Amniotic epithelial cell (primary cell): Measurements from ENCODE around the gene SLC4A8.

Source experiments
- DNase-seq: peaks from one replicate; pipeline ENCODE4 v3.0.0-alpha.2; 2010; ENCODE audit warnings: low read depth

SLC4A8 gene

GRCh38 chr12:51480978-51481377 is 56.3 kb downstream of the SLC4A8 start:
- DNase-seq, result no peak

DNA sequence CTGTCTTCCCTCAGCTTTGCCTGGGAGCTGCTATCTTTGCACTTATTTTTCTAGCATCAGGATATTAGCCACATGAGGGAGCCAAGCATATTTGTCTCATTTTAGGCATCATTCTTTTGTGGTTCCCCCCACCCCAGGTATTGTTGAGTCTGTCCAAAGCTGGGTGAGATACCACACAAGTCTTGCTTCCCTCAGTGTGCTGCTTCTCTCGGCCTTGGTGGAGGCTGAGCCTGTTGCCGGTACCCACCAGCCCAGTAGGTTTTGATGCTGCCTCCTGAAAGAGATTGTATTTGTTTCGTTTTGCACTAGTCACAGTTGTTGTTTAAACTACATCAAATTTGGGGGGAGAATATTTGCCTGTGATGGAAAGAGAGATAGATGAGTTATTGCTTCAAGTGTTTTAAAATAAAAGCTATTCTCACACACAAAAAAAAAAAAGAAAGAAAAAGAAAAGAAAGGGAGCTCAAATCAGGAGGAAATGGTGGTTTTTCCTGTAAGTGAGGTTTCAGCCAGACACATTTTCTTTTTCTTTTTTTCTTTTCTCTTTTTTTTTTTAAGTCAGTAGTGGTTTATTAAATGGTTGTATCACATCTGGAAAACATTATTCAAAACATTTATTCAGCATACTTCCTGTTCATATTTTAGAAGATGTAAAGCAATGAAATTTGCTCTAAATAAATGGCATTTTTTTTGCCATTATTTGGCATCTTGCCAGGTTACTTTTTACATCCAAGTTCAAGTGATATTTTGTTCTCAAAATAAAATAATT is 58.5 kb downstream of the SLC4A8 start:
- no peak for DNase-seq

- no peak for DNase-seq
Observed at GRCh38 chr12:51484119-51484518, 59.5 kb downstream of the SLC4A8 start.

GRCh38 chr12:51488281-51488680 is 63.6 kb downstream of the SLC4A8 start:
- peak; percentile 77 for DNase-seq

DNA sequence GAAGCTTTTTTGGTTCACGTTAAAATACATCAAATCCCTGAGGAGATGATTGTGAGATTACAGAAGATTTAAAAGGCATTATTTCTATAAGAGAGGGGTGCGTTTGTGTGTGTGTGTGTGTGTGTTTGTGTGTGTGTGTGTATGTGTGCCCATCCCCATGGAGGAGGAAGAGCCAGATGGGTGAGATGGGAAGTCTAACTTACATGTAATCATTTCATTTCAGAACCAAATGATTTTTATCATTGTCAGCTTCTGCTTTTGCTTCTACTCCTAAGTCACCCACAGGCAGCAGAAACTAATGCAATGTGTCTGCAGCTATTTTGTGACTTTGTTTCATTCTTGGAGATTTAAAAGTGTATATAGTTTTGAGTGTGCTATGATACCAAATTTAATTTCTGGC is 68.7 kb downstream of the SLC4A8 start:
- no peak for DNase-seq

- no peak for DNase-seq
Observed at GRCh38 chr12:51496895-51497294, 72.3 kb downstream of the SLC4A8 start.

DNA sequence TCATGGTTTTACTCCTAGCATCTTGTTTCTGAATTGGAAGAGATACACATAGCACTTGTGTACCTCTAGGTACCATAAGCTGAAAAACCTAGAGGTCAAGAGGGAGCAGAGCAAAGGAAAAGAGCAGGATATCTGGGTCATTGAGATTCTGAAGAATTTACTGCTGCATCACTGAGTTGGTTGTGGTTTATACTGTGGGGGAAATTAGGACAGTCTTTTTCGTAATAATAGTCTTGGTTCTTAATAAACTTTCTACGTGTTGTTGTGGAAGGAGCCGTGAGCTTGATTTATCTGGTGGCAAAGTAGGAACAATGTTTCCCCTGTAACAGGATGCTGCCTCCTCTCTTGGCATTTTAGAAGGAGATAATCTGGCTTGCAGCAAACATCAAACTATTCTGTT is 80.2 kb downstream of the SLC4A8 start:
- DNase-seq, result no peak

- no peak for DNase-seq
Observed at GRCh38 chr12:51505360-51506105, 80.9 kb downstream of the SLC4A8 start.

DNA sequence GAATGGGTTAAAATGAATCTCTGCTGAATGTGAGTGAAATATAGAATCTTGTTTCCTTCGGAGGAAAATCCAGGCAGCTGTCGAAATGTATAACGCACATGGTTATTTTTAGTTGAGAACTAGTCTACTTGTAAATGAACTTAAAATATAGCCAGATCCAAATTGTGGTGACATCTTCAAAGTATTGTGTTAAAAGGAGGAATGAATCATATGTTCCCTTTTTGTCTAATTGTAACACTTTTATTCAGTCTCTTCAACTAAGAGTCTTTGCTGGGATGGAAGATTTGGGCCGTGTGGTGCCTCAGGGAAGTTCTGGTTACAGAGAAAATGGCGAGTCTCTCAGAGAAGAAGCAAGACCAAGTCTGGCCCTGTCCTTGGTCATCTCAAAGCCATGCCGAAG is 82.5 kb downstream of the SLC4A8 start:
- no peak for DNase-seq

DNA sequence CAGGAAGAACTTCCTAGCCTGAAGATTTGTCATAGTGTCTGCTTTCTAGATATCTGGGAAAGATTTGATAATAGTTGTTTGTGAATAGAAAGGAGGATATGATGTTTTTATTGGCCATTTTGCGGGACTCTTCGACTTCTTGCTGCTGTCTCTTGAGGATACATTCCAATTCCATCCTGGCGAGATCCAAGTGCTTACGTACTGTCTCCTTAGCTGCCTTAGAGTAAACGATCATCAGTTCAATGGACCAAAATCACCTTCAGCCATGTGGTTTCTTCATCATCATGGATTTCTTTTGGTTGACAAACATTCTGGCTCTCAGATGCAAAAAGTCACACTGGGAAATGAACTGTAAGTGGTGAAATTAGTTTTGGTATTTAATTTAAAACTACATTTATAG is 83.7 kb downstream of the SLC4A8 start:
- no peak for DNase-seq

DNA sequence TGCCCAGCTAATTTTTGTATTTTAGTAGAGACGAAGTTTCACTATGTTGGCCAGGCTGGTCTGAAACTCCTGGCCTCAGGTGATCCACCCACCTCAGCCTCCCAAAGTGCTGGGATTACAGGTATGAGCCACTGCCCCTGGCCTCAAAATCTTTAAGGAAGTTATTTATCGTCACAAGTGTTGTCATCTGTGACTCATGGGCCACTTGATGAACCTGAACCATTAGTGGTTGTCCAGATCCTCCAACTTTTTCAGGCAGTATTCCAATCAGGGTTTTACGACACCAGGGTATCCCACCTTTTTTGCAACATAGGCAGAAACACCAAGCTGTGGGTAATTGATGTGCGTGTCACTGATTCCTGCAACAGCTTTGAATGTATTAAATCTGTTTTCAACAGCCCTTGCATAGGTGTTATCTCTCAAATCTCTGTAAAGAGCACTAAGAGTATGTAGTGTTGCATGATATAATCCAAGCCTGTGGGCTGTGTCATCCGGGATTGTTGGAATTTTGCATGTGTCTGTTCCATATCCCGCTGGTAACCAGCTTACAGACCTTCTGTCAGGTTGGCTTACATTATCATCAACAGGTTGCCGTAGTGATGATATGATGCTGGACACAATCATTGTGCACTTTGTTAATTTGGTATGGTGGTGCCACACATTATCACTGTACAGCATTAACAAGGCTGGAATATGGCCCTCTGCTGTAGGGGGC is 87.1 kb downstream of the SLC4A8 start:
- DNase-seq, result no peak

DNA sequence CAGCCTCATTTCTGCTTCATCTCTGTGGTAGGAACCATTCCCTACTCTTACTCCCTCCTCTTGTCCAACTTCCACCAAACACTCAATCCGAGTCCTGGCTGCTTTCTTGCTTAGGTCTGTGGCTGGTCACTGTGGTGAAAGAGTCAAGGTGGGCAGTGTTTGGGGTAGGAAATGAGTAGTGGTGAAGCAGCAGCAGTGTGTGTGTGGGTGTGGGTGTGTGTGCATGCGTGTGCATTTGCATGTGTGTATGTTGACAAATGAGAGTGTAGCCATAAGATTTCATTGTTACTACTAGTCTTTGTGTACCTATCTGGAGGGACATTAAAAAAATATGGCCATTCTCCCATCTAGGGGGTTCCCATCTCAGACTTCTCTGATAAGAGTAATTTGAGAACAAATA is 87.8 kb downstream of the SLC4A8 start:
- no peak for DNase-seq

DNA sequence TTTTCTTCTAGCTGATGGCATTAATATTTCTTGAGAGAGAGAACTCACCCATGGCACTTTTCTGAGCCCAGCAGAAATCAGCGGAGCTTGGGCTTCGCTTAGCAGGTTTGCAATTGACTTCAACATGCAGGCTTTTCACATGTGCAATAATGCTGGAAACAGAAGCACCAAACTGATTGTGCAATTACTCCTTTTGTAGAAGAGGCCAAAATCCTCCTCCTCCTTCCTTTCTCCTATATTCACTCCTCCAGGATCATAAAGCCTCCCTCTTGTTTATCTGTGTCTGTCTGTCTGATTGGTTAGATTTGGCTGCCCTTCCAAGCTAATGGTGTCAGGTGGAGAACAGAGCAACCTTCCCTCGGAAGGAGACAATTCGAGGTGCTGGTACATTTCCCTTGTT is 90.4 kb downstream of the SLC4A8 start:
- peak; percentile 63 for DNase-seq

DNA sequence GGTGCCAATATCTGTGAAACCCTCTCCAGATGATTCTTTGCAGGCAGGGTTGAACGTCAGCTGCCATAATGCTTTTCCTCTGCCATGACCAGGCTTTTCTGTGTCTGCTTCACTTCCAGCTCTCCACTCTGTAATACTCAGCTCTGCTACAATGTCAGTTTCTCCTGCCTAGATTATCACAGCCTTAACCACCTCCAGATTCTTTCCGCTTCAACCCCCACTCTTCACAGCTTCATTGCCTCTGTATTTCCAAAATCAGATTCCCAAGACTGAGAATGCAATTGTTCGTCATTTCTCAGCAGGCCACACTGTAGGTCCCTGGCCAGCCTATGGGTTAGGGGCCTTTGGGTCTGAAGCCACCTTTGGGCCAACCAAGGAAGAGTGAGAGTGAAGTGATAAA is 92.7 kb downstream of the SLC4A8 start:
- no peak for DNase-seq

GRCh38 chr12:51517800-51518199 is 93.2 kb downstream of the SLC4A8 start:
- DNase-seq, result no peak

DNA sequence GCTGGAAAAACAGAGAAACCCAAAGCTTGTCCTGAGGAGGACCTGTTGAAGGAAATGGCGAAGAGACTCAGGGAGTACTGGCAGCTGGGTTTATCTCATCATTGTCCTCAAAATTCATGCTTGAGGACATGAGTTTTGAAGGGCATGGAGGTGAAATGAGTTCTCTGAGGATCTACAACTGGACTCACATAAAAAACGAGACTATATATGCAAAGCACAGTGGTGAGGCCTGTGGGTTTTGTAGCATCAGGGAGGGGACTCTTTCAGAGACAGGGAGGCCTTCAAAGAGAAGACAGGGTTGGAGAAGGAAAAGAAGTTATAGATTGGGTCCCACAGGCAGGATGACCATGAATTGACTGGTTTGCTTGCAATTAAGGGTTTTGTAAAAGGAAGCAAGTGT is 95.1 kb downstream of the SLC4A8 start:
- no peak for DNase-seq

DNA sequence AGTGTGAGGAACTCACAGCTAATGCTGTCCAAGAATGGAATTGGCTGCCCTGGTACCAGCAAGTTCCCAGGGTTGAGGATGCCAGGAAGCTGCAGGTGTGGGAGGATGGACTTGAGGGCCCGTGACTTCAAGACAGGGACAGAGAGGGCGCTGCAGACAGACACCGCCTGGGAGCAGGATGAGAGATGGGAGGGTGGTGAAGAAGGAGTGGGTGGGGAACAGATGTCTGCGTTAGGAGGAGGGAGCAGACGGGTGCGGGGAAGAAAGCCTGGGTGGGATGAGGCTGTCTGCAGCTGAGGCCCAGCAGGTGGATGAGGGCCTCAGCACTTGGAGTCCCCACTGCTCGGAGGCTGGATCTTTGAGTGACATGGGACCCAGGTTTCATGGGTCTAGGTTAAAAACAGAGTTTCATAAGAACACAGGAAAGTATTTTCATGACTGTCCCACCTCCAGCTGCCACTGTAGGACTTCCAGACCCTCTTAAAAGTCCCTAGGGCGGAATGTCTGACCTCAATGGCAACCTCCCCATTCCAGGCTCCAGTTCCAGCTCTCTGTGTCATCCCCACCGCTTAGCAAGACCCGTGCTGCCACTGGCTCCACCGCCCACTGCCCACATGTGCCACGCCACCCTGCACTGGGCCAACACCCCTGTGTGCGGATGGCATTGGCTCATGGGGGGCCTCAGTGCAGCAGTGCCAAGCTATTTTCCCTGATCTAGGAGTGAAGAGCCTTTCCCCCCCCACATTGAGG is 96.1 kb downstream of the SLC4A8 start:
- no peak for DNase-seq

DNA sequence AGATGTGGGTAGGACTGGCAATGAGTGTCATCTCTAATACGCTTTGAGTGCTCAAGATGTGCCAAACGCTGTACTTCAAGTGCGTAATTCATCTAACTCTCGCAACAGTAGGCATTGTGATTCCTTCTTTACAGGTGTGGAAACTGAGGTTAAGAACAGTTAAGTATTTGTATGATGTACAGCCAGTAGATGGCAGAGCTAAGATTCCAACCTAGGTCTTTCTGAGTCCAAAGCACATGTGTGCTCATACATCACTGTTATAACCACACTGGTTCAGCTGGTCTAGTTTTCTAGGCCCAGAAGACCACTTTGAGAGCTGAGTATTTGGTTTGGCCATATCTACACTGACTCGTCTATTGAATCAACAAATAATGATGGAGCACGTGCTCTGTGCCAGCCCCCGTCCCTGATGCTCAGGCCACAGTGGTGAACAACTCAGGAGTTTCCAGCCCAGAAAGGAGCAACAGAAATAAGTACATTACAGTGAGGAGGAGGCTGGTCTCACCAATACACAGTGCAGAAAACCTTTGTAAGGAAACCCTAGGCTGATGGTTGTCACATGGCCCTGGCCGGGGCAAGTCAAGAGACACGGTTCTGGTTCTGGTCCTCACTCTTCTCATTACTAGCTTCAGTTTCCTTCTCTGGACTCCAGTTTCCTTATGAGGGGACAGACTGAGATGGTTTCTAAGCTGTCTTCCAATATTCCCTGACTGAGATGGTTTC is 97.1 kb downstream of the SLC4A8 start:
- peak; percentile 21 for DNase-seq

GRCh38 chr12:51522696-51523095 is 98.1 kb downstream of the SLC4A8 start:
- DNase-seq, result no peak

- DNase-seq, result peak; percentile 26
Observed at GRCh38 chr12:51524386-51524901, 99.8 kb downstream of the SLC4A8 start.

DNA sequence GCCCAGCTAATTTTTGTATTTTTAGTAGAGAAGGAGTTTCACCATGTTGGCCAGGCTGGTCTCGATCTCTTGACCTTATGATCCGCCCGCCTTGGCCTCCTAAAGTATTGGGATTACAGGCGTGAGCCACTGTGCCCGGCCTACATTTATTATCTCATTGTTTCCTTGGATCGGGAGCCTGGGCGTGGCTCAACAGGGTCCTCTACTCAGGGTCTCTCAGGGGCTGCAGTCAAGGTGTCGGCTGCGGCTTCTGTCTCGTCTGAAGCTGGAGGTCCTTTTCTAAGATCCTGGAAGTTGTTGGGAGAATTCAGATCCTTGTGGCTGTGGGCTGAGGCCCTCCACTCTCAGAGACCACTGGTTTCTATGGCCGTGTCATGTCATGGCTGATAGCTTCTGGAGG is 100.9 kb downstream of the SLC4A8 start:
- no peak for DNase-seq
